CD4-positive, alpha-beta memory T cell (primary cell): Measurements from ENCODE around the gene ZFP1. TPM values are rescaled to one million over a fixed set of nuclear protein-coding genes. Genes with fewer than 3 reads are reported as not detected.
A peak's percentile ranks its signal among the peaks of the same experiment; 100 is the strongest.

Source experiments
- CTCF ChIA-PET: fragments of 350-600 bp; sonication (Branson Sonifier 250); formaldehyde crosslinking; loops from one replicate; lab custom pipeline; 2021; ENCODE audit warnings: inconsistent platforms; ENCODE audit not compliant: partially characterized antibody; lab: Charles Lee
- POLR2A ChIA-PET: fragments of 350-600 bp; sonication (Branson Sonifier 250); formaldehyde crosslinking; loops from one replicate; lab custom pipeline; 2021; ENCODE audit not compliant: partially characterized antibody; lab: Charles Lee
- DNase-seq, 5 donors: peaks; one replicate each; pipeline versions ENCODE4 v3.0.0 to v3.0.0-alpha.2; 2020 to 2022; ENCODE audit warnings: mixed read lengths in 1 of 5
- H3K27ac ChIP-seq: one replicate; pipeline ENCODE4 v1.7.0; 2013; ENCODE audit warnings: low read depth, low read length
- H3K27me3 ChIP-seq: 2 replicates; pipeline ENCODE4 v1.7.0; 2013; ENCODE audit warnings: mild to moderate bottlenecking, low read length, moderate library complexity; ENCODE audit not compliant: insufficient read depth
- H3K36me3 ChIP-seq: 2 replicates; pipeline ENCODE4 v1.7.0; 2013; ENCODE audit warnings: mild to moderate bottlenecking, low read length, moderate library complexity; ENCODE audit not compliant: insufficient read depth
- H3K4me1 ChIP-seq: 2 replicates; pipeline ENCODE4 v1.7.0; 2013; ENCODE audit warnings: mild to moderate bottlenecking, low read length, moderate library complexity; ENCODE audit not compliant: insufficient read depth
- H3K4me3 ChIP-seq, 2 donors: one replicate each; pipeline ENCODE4 v1.7.0; 2013; ENCODE audit warnings: low read length in 2 of 2, mild to moderate bottlenecking in 1 of 2
- H3K9me3 ChIP-seq, 2 donors: one replicate each; pipeline ENCODE4 v1.7.0; 2013; ENCODE audit warnings: low read length in 2 of 2, control low read depth in 1 of 2; ENCODE audit not compliant: control insufficient read depth in 1 of 2
- H3K27ac Mint-ChIP-seq, 7 donors: one replicate each; pipeline ENCODE4 v1.8.0; 2020 to 2021; ENCODE audit warnings: mixed read lengths in 7 of 7, mild to moderate bottlenecking in 6 of 7, inconsistent platforms in 3 of 7, moderate library complexity in 3 of 7
- H3K27me3 Mint-ChIP-seq, 2 donors: one replicate each; pipeline ENCODE4 v1.8.0; 2020 to 2021; ENCODE audit warnings: mixed read lengths in 2 of 2
- H3K36me3 Mint-ChIP-seq, 2 donors: one replicate each; pipeline ENCODE4 v1.8.0; 2020 to 2021; ENCODE audit warnings: mixed read lengths in 2 of 2, inconsistent platforms in 1 of 2, mild to moderate bottlenecking in 1 of 2
- H3K4me1 Mint-ChIP-seq, 4 donors: one replicate each; pipeline ENCODE4 v1.8.0; 2020 to 2021; ENCODE audit warnings: mixed read lengths in 4 of 4, mild to moderate bottlenecking in 1 of 4
- H3K4me3 Mint-ChIP-seq, 8 donors: one replicate each; pipeline ENCODE4 v1.8.0; 2020 to 2021; ENCODE audit warnings: mixed read lengths in 8 of 8, mild to moderate bottlenecking in 7 of 8, moderate library complexity in 6 of 8, inconsistent platforms in 3 of 8
- H3K9me3 Mint-ChIP-seq, 8 donors: one replicate each; pipeline ENCODE4 v1.8.0; 2020 to 2021; ENCODE audit warnings: mixed read lengths in 8 of 8, mild to moderate bottlenecking in 5 of 8, inconsistent platforms in 3 of 8, moderate library complexity in 1 of 8
- intact Hi-C: fragments of 100-400 bp; cut with micrococcal nuclease; formaldehyde crosslinking; loops from one replicate; pipeline ENCODE4 v1.15.1; 2023
- polyA plus RNA-seq, 2 donors: library from polyadenylated mRNA; unstranded; fragments of 300-500 nt; fragmentation: Illumina TruSeq; gene quantifications; one replicate each; pipeline ENCODE4 v1.2.3, GENCODE V29; 2021
- total RNA-seq, 2 experiments: library from RNA; stranded (reverse); gene quantifications; one replicate each; pipeline ENCODE4 v1.2.3, GENCODE V29; 2021

ZFP1 gene
- total and polyA plus RNA-seq, 4 experiments from 2014 or later, result 11.7 to 22.3 (median 15.9) TPM

- Histone ChIP-seq H3K27ac (no peak overlapping the region), H3K4me3 (no peak overlapping the region), H3K9me3 (no peaks in the 10 kb centered on the region), H3K27me3 (no peaks in the 10 kb centered on the region), H3K36me3 (no peaks in the 10 kb centered on the region), H3K4me1 (peaks cover 7% of the 10 kb centered on the region)
- Mint-ChIP-seq H3K4me1 (peaks cover 6 to 16% (median 10%) of the 10 kb centered on the region in 4 donors), H3K27me3 (no peaks in the 10 kb centered on the region), H3K9me3 (no peaks in the 10 kb centered on the region), H3K36me3 (no peaks in the 10 kb centered on the region), H3K27ac (no peak overlapping the region), H3K4me3 (no peak overlapping the region)
- CTCF ChIA-PET, result interaction anchor here (1.8 to 8.7 kb wide), 2 partner anchors 16 to 17 kb away, joined by 8 to 56 read pairs; no protein-coding TSS in a partner anchor
- POLR2A ChIA-PET, result no interaction called here
- DNase-seq, result no peak
- intact Hi-C loops, result no loop called here
Measured at GRCh38 chr16:75216576-75216975, 68.3 kb downstream of the ZFP1 start.

- Histone ChIP-seq H3K27ac (no peak overlapping the region), H3K4me1 (peaks cover 7% of the 10 kb centered on the region), H3K9me3 (no peaks in the 10 kb centered on the region), H3K27me3 (no peaks in the 10 kb centered on the region), H3K36me3 (no peaks in the 10 kb centered on the region), H3K4me3 (no peak overlapping the region)
- intact Hi-C loops, result no loop called here
- no peaks in the 10 kb centered on the region for H3K36me3 Mint-ChIP-seq
- DNase-seq, result no peak
- ChIA-PET CTCF (interaction anchor here (8.7 kb wide), 1 partner anchor 17 kb away, joined by 56 read pairs; no protein-coding TSS in a partner anchor), POLR2A (no interaction called here)
- peak overlapping the region in 2 of 7 donors; percentile 4 to 62 for H3K27ac Mint-ChIP-seq
- no peaks in the 10 kb centered on the region for H3K27me3 Mint-ChIP-seq
- peaks cover 6 to 16% (median 10%) of the 10 kb centered on the region in 4 donors for H3K4me1 Mint-ChIP-seq
- no peaks in the 10 kb centered on the region for H3K9me3 Mint-ChIP-seq
- H3K4me3 Mint-ChIP-seq, result no peak overlapping the region
Measured at GRCh38 chr16:75217389-75217851, 69.1 kb downstream of the ZFP1 start.

GRCh38 chr16:75218256-75219076 lies 70.1 kb downstream of the ZFP1 start, which contains the start of gene CTRB1:
Gene CTRB1 (plus strand): TSS chr16:75218988. CDS start chr16:75219008, 20 bp downstream.
- H3K36me3 ChIP-seq, result no peaks in the 10 kb centered on the region
- Mint-ChIP-seq H3K36me3 (no peaks in the 10 kb centered on the region), H3K27ac (peak within 1 kb of the TSS; percentile 16 to 91 (median 90)), H3K27me3 (no peaks in the 10 kb centered on the region), H3K4me3 (peak within 1 kb of the TSS; percentile 74 to 95 (median 90)), H3K4me1 (peaks cover 6 to 16% (median 10%) of the 10 kb centered on the region in 4 donors), H3K9me3 (no peaks in the 10 kb centered on the region)
- intact Hi-C loops, result no loop called here
- peaks cover 7% of the 10 kb centered on the region for H3K4me1 ChIP-seq
- peak within 1 kb of the TSS; percentile 41 for H3K27ac ChIP-seq
- H3K9me3 ChIP-seq, result no peaks in the 10 kb centered on the region
- ChIA-PET POLR2A (no interaction called here), CTCF (interaction anchor here (2.6 to 8.7 kb wide), 2 partner anchors 18 to 22 kb away, joined by 8 to 56 read pairs; no protein-coding TSS in a partner anchor)
- no peaks in the 10 kb centered on the region for H3K27me3 ChIP-seq
- H3K4me3 ChIP-seq, result peak within 1 kb of the TSS in 1 of 2 donors; percentile 10
- DNase-seq, result no peak

DNA sequence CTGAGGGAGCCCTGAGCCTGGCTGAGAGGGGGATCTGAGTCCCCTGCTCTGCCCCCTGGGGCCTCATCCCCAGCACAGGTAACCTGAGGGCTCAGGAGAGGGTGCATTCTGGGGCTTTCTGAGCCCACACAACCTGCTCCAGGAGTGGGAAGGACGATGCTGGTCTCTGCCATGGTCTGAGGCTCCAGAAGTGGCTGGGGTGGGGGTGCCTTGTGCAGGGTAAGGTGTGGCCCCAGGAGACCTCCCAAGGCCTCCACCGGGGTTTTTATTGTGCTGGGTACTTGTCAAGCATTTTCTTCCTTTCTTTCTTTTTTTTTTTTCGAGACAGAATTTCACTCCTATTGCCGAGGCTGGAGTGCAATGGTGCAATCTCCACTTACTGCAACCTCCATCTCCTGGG lies 70.8 kb downstream of the ZFP1 start:
- intact Hi-C loops, result no loop called here
- ChIA-PET POLR2A (no interaction called here), CTCF (interaction anchor here (1.2 to 8.7 kb wide), 3 partner anchors 15 to 22 kb away, joined by 3 to 56 read pairs (median 8); no protein-coding TSS in a partner anchor)
- H3K27me3 Mint-ChIP-seq, result no peaks in the 10 kb centered on the region
- DNase-seq, result no peak
- H3K4me3 Mint-ChIP-seq, result peak overlapping the region in 4 of 8 donors; percentile 90 to 95 (median 92)
- no peaks in the 10 kb centered on the region for H3K36me3 ChIP-seq
- peak overlapping the region in 4 of 7 donors; percentile 16 to 91 (median 66) for H3K27ac Mint-ChIP-seq
- no peaks in the 10 kb centered on the region for H3K9me3 ChIP-seq
- H3K36me3 Mint-ChIP-seq, result no peaks in the 10 kb centered on the region
- no peak overlapping the region for H3K4me3 ChIP-seq
- peaks cover 6 to 16% (median 10%) of the 10 kb centered on the region in 4 donors for H3K4me1 Mint-ChIP-seq
- H3K9me3 Mint-ChIP-seq, result no peaks in the 10 kb centered on the region
- peaks cover 7% of the 10 kb centered on the region for H3K4me1 ChIP-seq
- no peak overlapping the region for H3K27ac ChIP-seq
- H3K27me3 ChIP-seq, result no peaks in the 10 kb centered on the region

- Histone ChIP-seq H3K27me3 (no peaks in the 10 kb centered on the region), H3K27ac (peak overlapping the region; percentile 41), H3K4me3 (peak overlapping the region in 1 of 2 donors; percentile 10), H3K9me3 (no peaks in the 10 kb centered on the region), H3K36me3 (no peaks in the 10 kb centered on the region), H3K4me1 (peaks cover 7% of the 10 kb centered on the region)
- Mint-ChIP-seq H3K4me1 (peaks cover 6 to 16% (median 10%) of the 10 kb centered on the region in 4 donors), H3K27ac (peak overlapping the region; percentile 12 to 91 (median 90)), H3K4me3 (peak overlapping the region; percentile 74 to 95 (median 90)), H3K27me3 (no peaks in the 10 kb centered on the region), H3K9me3 (no peaks in the 10 kb centered on the region), H3K36me3 (no peaks in the 10 kb centered on the region)
- intact Hi-C loops, result loop anchor here (2.0 kb wide), 1 partner anchor 21 kb away; no protein-coding TSS in a partner anchor
- POLR2A ChIA-PET, result interaction anchor here (0.6 to 0.8 kb wide), 2 partner anchors 160 to 579 kb away, joined by 3 read pairs; no protein-coding TSS in a partner anchor
- DNase-seq, result peak in 4 of 5 donors; percentile 18 to 28 (median 24)
- CTCF ChIA-PET, result interaction anchor here (0.6 to 8.7 kb wide), 6 partner anchors 14 to 544 kb away, joined by 3 to 56 read pairs (median 4); no protein-coding TSS in a partner anchor
Measured at GRCh38 chr16:75219838-75220237, 71.5 kb downstream of the ZFP1 start.

Other genes starting within 250 kb of the ZFP1 start
- 100 to 1,000 TPM; 116 to 127 TPM for gene WDR59, start 163.4 kb upstream of the ZFP1 start, total RNA-seq
- 10 to 100 TPM; 11.0 to 20.5 TPM for gene WDR59, start 163.4 kb upstream of the ZFP1 start, polyA plus RNA-seq
- 1 to 10 TPM; 6.0 to 6.2 TPM for gene ZNRF1, start 149.5 kb upstream of the ZFP1 start, total RNA-seq
- gene ZNRF1, start 149.5 kb upstream of the ZFP1 start, polyA plus RNA-seq, result 1 to 10 TPM; 3.4 to 9.5 TPM
- gene LDHD, start 31.7 kb upstream of the ZFP1 start, total RNA-seq, result under 1 TPM; 0.17 to 0.20 TPM
- gene LDHD, start 31.7 kb upstream of the ZFP1 start, polyA plus RNA-seq, result under 1 TPM in 1 of 2 donors, not detected in 1; 0.09 TPM
- not detected for gene CTRB2, start 58.6 kb downstream of the ZFP1 start, total RNA-seq
- gene CTRB2, start 58.6 kb downstream of the ZFP1 start, polyA plus RNA-seq, result not detected
- not detected for gene CTRB1, start 70.5 kb downstream of the ZFP1 start, total RNA-seq
- gene CTRB1, start 70.5 kb downstream of the ZFP1 start, polyA plus RNA-seq, result not detected
- under 1 TPM in 1 of 2 experiments, not detected in 1; 0.36 TPM for gene BCAR1, start 103.1 kb downstream of the ZFP1 start, total RNA-seq
- gene BCAR1, start 103.1 kb downstream of the ZFP1 start, polyA plus RNA-seq, result under 1 TPM in 1 of 2 donors, not detected in 1; 0.30 TPM